HEK293T (cell line): ENCODE results near the gene TMEM179.

Experiments used
- ARNT ChIP-seq: fragments of 450-650 bp; IDR thresholded peaks from 2 replicates; pipeline ENCODE4 v1.6.1; 2017; ENCODE audit warnings: mild to moderate bottlenecking
- BHLHE40 ChIP-seq: fragments of 450-650 bp; IDR thresholded peaks from 2 replicates; pipeline ENCODE4 v1.6.1; 2016; ENCODE audit warnings: mild to moderate bottlenecking, moderate library complexity, borderline replicate concordance
- CTBP1 ChIP-seq: fragments of 450-650 bp; IDR thresholded peaks from 2 replicates; pipeline ENCODE4 v1.6.1; 2016; ENCODE audit warnings: borderline replicate concordance
- ELF4 ChIP-seq: fragments of 450-650 bp; IDR thresholded peaks from 2 replicates; pipeline ENCODE4 v1.6.1; 2017; ENCODE audit warnings: antibody characterized with exemption
- FOXA1 ChIP-seq: fragments of 450-650 bp; IDR thresholded peaks from 2 replicates; pipeline ENCODE4 v1.6.1; 2016; ENCODE audit warnings: mild to moderate bottlenecking
- FOXK2 ChIP-seq: fragments of 450-650 bp; IDR thresholded peaks from 2 replicates; pipeline ENCODE4 v1.6.1; 2016; ENCODE audit warnings: mild to moderate bottlenecking
- FOXM1 ChIP-seq: fragments of 450-650 bp; IDR thresholded peaks from 2 replicates; pipeline ENCODE4 v1.6.1; 2017; ENCODE audit warnings: mild to moderate bottlenecking, borderline replicate concordance
- HDGF ChIP-seq: fragments of 450-650 bp; IDR thresholded peaks from 2 replicates; pipeline ENCODE4 v1.6.1; 2017; ENCODE audit warnings: antibody characterized with exemption, borderline replicate concordance
- L3MBTL2 ChIP-seq: fragments of 450-650 bp; conservative IDR thresholded peaks from 2 replicates; pipeline ENCODE4 v1.6.1; 2016; ENCODE audit warnings: mild to moderate bottlenecking
- PKNOX1 ChIP-seq: fragments of 450-650 bp; IDR thresholded peaks from 2 replicates; pipeline ENCODE4 v1.6.1; 2016
- SP1 ChIP-seq: fragments of 450-650 bp; IDR thresholded peaks from 2 replicates; pipeline ENCODE4 v1.6.1; 2017
- SUZ12 ChIP-seq: fragments of 450-650 bp; IDR thresholded peaks from 2 replicates; pipeline ENCODE4 v1.6.1; 2016; ENCODE audit warnings: mild to moderate bottlenecking
- TARDBP ChIP-seq: fragments of 450-650 bp; IDR thresholded peaks from 2 replicates; pipeline ENCODE4 v1.6.1; 2016

GRCh38 chr14:104590240-104590965, 14.2 kb downstream of the TMEM179 start:
- TF ChIP-seq FOXA1 (no peak), BHLHE40 (no peak), ARNT (no peak), SUZ12 (no peak), ELF4 (no peak), FOXM1 (no peak), TARDBP (no peak), HDGF (no peak), PKNOX1 (no peak), FOXK2 (no peak), SP1 (no peak), L3MBTL2 (no peak), CTBP1 (no peak)
